Epithelial cell of proximal tubule (primary cell): Measurements from ENCODE around the gene BAIAP2. TPM values are rescaled to one million over a fixed set of nuclear protein-coding genes. Genes with fewer than 3 reads are reported as not detected.

Experiments
- DNase-seq: peaks from one replicate; pipeline ENCODE4 v3.0.0-alpha.2; 2011; ENCODE audit warnings: low read depth
- H3K4me3 ChIP-seq: 2 replicates; pipeline ENCODE4 v1.5.1; 2011; ENCODE audit warnings: low read depth, mild to moderate bottlenecking, low read length
- total RNA-seq: library from RNA; depleted of rRNA; stranded (reverse); fragments of >200 nt; gene quantifications from 2 replicates; pipeline ENCODE4 v1.2.3, GENCODE V29; 2015
- TF ChIP-seq, protein P1 (sequence below): conservative IDR thresholded peaks from 2 replicates; pipeline ENCODE4 v1.5.1; 2012; ENCODE audit warnings: low read depth, mild to moderate bottlenecking, low read length

The BAIAP2 gene
- total RNA-seq, 1 donor from 2014 or later: 44.0 TPM

- H3K4me3 ChIP-seq: no peak overlapping the region
- no peak for DNase-seq
- TF ChIP-seq, protein P1, sequence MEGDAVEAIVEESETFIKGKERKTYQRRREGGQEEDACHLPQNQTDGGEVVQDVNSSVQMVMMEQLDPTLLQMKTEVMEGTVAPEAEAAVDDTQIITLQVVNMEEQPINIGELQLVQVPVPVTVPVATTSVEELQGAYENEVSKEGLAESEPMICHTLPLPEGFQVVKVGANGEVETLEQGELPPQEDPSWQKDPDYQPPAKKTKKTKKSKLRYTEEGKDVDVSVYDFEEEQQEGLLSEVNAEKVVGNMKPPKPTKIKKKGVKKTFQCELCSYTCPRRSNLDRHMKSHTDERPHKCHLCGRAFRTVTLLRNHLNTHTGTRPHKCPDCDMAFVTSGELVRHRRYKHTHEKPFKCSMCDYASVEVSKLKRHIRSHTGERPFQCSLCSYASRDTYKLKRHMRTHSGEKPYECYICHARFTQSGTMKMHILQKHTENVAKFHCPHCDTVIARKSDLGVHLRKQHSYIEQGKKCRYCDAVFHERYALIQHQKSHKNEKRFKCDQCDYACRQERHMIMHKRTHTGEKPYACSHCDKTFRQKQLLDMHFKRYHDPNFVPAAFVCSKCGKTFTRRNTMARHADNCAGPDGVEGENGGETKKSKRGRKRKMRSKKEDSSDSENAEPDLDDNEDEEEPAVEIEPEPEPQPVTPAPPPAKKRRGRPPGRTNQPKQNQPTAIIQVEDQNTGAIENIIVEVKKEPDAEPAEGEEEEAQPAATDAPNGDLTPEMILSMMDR: no peak
Observed at GRCh38 chr17:81137248-81137647, 102.3 kb downstream of the BAIAP2 start.

DNA sequence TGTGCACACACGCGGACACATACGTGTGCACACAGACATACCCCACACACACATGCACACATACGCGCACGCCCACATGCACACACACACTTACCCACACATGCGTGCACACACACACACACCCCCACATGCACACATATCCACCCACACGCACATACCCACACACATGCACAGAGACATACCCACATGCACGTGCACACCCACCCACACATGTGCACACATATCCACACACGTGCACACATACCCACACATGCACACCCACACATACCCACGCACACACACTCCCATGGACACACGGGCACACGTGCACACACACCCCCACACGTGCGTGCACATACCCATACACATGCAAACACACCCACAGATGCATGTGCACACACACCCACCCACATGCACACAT is 103.1 kb downstream of the BAIAP2 start:
- TF ChIP-seq, protein P1: no peak
- no peak for DNase-seq
- no peak overlapping the region for H3K4me3 ChIP-seq

- TF ChIP-seq, protein P1: no peak
- no peak for DNase-seq
- no peak overlapping the region for H3K4me3 ChIP-seq
Observed at GRCh38 chr17:81138500-81138899, 103.5 kb downstream of the BAIAP2 start.

GRCh38 chr17:81139428-81139827 is 104.5 kb downstream of the BAIAP2 start:
- no peak overlapping the region for H3K4me3 ChIP-seq
- TF ChIP-seq, protein P1: no peak
- DNase-seq: no peak

- TF ChIP-seq, protein P1: no peak
- no peak for DNase-seq
- no peak overlapping the region for H3K4me3 ChIP-seq
Observed at GRCh38 chr17:81140018-81140417, 105.1 kb downstream of the BAIAP2 start.

DNA sequence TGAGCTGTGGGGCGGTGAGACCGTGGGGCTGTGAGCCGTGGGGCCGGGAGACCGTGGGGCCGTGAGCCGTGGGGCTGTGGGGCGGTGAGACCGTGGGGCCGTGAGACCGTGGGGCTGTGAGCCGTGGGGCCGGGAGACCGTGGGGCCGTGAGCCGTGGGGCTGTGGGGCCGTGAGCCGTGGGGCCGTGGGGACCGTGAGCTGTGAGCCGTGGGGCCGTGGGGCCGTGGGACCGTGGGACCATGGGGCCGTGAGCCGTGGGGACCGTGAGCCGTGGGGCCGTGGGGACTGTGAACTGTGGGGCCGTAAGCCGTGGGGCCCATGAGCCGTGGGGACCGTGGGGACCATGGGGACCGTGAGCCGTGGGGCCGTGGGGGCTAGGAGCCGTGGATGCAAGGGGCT is 105.7 kb downstream of the BAIAP2 start:
- no peak for DNase-seq
- TF ChIP-seq, protein P1: no peak
- H3K4me3 ChIP-seq: no peak overlapping the region

DNA sequence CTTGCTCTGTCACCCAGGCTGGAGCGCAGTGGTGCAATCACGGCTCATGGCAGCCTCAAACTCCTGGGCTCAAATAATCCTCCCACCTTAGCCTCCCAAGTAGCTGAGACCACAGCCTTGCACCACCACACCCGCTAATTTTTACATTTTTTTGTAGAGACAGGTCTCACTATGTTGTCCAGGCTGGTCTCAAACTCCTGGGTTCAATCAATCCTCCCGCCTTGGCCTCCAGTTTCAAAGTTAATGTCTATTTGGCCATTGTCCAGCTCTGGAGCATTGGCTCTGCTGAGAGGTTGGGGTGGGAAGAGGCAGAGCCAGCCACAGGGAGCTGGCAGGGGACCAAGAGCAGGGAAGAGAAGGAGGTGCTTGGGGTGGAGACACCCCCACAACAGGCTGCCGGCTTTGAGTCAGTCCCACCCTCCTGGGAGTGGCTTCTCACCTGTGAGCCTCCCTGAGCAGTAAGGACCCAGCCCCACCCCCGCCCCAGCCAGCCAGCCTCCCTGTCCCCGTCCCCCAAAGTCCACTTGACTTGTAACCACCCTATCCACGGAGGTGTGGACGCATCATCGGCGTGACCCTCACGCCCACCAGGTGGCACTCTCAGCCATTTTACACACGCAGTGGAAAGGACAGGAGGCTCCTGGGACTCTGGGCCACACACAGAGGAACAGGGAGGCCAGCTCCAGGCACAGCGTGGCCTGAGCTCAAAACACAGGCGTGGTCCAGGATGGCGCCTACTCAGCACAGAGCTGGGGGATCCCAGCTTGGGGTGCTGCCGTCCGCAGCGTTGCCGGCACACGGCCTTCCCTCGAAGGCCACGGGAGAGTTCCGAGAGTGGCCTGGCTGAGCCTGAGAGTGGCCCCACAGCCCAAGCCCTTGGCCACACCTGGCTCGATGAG is 107.6 kb downstream of the BAIAP2 start:
- no peak overlapping the region for H3K4me3 ChIP-seq
- TF ChIP-seq, protein P1: peak; percentile 73
- peak; percentile 2 for DNase-seq
